Measurements from ENCODE around the gene LRP10. TPM values are rescaled to one million over a fixed set of nuclear protein-coding genes. Genes with fewer than 3 reads are reported as not detected.

Gene LRP10
- total RNA-seq, 1 experiment from 2014 or later: 29.6 TPM

DNA sequence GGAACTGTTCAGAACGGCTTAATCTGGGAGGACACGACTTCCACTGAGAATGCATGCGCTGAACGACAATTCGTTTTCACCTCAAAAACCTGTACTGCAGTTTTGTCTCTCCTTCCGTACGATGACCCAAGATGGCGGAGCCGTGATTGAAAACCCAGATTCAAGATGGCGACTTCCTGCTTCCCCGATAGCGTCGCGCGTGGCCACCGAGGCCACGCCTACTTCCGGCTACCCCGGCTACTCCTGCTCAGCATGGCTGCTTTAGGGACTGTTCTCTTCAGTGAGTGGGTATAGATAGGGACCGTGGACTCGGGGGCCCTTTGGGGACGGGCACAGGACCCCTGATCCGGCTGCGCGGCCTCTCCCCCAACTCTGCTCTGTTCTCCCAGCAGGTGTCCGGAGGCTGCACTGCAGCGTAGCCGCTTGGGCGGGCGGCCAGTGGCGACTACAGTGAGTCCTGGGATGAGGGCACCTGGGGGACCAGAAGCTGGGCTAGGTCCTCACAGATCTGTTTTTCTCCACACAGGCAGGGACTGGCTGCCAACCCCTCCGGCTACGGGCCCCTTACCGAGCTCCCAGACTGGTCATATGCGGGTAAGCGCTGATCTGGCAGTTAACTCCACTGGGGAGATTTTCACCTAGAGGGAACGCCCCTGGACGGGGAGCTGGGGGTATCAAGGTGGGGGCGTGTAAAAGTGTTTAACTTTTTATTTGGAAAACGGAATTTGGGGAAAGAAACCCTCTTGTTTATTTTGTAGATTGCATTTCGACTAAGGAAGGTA lies 41.7 kb upstream of the LRP10 start, which contains the start of gene MRPL52:
MRPL52 (plus strand) TSS at position 227 of the 782 bp plus-strand sequence; CDS start at position 253, 26 bp downstream.
- peak within 1 kb of the TSS; percentile 84 for H3K4me3 ChIP-seq (ENCODE audit: low read depth, low read length)
- intact Hi-C loops (cut with micrococcal nuclease; ENCODE audit: unreplicated experiment): no loop called here
- Mint-ChIP-seq H3K4me3 (ENCODE audit: unreplicated experiment) (peak within 1 kb of the TSS; percentile 92), H3K27ac (ENCODE audit: unreplicated experiment) (peak within 1 kb of the TSS; percentile 98), H3K27me3 (ENCODE audit: insufficient read depth, unreplicated experiment) (no peaks in the 10 kb centered on the region), H3K4me1 (ENCODE audit: low read depth, unreplicated experiment) (peaks cover 16% of the 10 kb centered on the region), H3K9me3 (ENCODE audit: unreplicated experiment) (no peaks in the 10 kb centered on the region), H3K36me3 (ENCODE audit: insufficient read depth, unreplicated experiment) (peaks cover 51% of the 10 kb centered on the region)
- TF ChIP-seq, protein P1, sequence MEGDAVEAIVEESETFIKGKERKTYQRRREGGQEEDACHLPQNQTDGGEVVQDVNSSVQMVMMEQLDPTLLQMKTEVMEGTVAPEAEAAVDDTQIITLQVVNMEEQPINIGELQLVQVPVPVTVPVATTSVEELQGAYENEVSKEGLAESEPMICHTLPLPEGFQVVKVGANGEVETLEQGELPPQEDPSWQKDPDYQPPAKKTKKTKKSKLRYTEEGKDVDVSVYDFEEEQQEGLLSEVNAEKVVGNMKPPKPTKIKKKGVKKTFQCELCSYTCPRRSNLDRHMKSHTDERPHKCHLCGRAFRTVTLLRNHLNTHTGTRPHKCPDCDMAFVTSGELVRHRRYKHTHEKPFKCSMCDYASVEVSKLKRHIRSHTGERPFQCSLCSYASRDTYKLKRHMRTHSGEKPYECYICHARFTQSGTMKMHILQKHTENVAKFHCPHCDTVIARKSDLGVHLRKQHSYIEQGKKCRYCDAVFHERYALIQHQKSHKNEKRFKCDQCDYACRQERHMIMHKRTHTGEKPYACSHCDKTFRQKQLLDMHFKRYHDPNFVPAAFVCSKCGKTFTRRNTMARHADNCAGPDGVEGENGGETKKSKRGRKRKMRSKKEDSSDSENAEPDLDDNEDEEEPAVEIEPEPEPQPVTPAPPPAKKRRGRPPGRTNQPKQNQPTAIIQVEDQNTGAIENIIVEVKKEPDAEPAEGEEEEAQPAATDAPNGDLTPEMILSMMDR (IDR thresholded peaks at IDR 0.05; ENCODE audit: insufficient read depth in 1 of 2, low read depth in 1 of 2, low read length in 1 of 2, severe bottlenecking in 1 of 2, unreplicated experiment in 1 of 2): no peak
- no peaks in the 10 kb centered on the region for H3K9me3 ChIP-seq
- peak; percentile 85 to 89 for DNase-seq
- H3K36me3 ChIP-seq (ENCODE audit: control insufficient read depth, insufficient read depth, low read length): peaks cover 2% of the 10 kb centered on the region; the same call in 1 of the 2 replicates
- H3K27me3 ChIP-seq (replicated peaks; ENCODE audit: control insufficient read depth, insufficient read depth, low read length): no peaks in the 10 kb centered on the region
- CTCF ChIA-PET: interaction anchor here (0.8 to 1.3 kb wide), 4 partner anchors 9 to 25 kb away, joined by 3 to 5 read pairs (median 4); no protein-coding TSS in a partner anchor
- BruUV-seq (replicated peaks): no TSS peak
- peaks cover 7% of the 10 kb centered on the region for H3K4me1 ChIP-seq
- POLR2A ChIA-PET: interaction anchor here (0.6 to 1.5 kb wide), 4 partner anchors 8 to 217 kb away, joined by 3 to 4 read pairs (median 3); partner anchors contain the start of gene SLC7A7

DNA sequence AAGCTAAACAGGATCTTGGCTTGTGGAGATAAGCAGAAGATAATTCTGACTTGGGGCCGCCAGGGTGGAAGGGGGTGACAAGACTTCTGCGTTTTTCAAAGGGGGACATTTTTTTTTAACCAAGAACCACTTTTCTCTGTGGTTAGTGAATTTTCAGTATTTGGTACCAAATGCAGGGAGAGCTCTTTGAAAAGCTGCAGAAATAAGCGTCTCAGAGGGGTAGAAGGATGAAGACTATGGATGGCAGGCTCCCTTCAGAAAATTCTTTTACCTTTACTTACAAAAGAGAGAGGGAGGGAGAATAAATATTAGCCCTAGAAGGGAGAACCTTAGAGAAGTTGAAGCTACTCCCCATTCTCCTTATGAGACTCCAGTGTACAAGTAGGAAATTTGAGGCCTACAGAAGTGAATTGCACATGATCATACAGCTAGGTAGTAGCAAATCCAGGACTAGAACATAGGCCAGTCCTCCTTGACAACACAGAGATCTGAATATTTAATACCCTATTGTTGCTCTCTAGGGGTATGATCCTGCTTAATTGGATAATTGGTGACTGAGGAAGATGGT lies 41.0 kb upstream of the LRP10 start:
- no peaks in the 10 kb centered on the region for H3K27me3 ChIP-seq (replicated peaks; ENCODE audit: control insufficient read depth, insufficient read depth, low read length)
- H3K9me3 Mint-ChIP-seq (ENCODE audit: unreplicated experiment): no peaks in the 10 kb centered on the region
- POLR2A ChIA-PET: interaction anchor here (0.6 to 1.5 kb wide), 4 partner anchors 9 to 217 kb away, joined by 3 to 4 read pairs (median 3); partner anchors contain the start of gene SLC7A7
- H3K4me3 Mint-ChIP-seq (ENCODE audit: unreplicated experiment): peak overlapping the region; percentile 92
- H3K27me3 Mint-ChIP-seq (ENCODE audit: insufficient read depth, unreplicated experiment): no peaks in the 10 kb centered on the region
- CTCF ChIA-PET: interaction anchor here (0.8 to 1.3 kb wide), 3 partner anchors 9 to 24 kb away, joined by 3 to 5 read pairs (median 3); no protein-coding TSS in a partner anchor
- peaks cover 54% of the 10 kb centered on the region for H3K36me3 Mint-ChIP-seq (ENCODE audit: insufficient read depth, unreplicated experiment)
- peaks cover 5% of the 10 kb centered on the region for H3K4me1 ChIP-seq
- TF ChIP-seq, protein P1 (IDR thresholded peaks at IDR 0.05; ENCODE audit: insufficient read depth in 1 of 2, low read depth in 1 of 2, low read length in 1 of 2, severe bottlenecking in 1 of 2, unreplicated experiment in 1 of 2): no peak
- intact Hi-C loops (cut with micrococcal nuclease; ENCODE audit: unreplicated experiment): no loop called here
- peak overlapping the region; percentile 98 for H3K27ac Mint-ChIP-seq (ENCODE audit: unreplicated experiment)
- H3K36me3 ChIP-seq (ENCODE audit: control insufficient read depth, insufficient read depth, low read length): peaks cover 2% of the 10 kb centered on the region; the same call in 1 of the 2 replicates
- no peaks in the 10 kb centered on the region for H3K9me3 ChIP-seq
- BruUV-seq (replicated peaks): TSS peak; percentile 62
- no peak for DNase-seq
- peak overlapping the region; percentile 84 for H3K4me3 ChIP-seq (ENCODE audit: low read depth, low read length)
- peaks cover 18% of the 10 kb centered on the region for H3K4me1 Mint-ChIP-seq (ENCODE audit: low read depth, unreplicated experiment)

DNA sequence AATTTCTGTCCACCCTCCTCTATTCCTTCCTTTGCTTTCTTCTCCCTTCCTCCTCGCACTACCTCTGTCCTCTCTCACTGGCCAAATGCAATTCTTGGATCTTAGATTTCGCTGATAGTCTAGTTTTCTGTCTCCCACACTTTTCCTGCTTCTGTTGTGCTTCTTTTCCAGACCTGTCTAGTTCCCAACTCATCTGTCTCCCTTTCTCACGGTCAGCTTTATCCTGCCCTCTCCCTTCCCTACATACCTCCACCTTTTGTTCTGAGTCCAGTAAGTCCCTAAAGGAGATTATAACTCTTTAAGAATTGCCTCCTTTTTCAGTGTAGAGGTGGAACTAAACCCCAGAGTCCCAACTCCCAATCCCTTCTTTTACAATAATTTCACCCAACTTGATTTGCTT lies 36.0 kb upstream of the LRP10 start:
- CTCF ChIA-PET: interaction anchor here (1.9 to 4.5 kb wide), 2 partner anchors 13 to 15 kb away, joined by 5 to 22 read pairs; no protein-coding TSS in a partner anchor

More for the DNA sequence above, 36.0 kb upstream of the LRP10 start:
- Histone ChIP-seq H3K27me3 (replicated peaks; ENCODE audit: control insufficient read depth, insufficient read depth, low read length) (no peaks in the 10 kb centered on the region), H3K4me3 (ENCODE audit: low read depth, low read length) (no peak overlapping the region), H3K4me1 (peaks cover 16% of the 10 kb centered on the region), H3K9me3 (no peaks in the 10 kb centered on the region), H3K36me3 (ENCODE audit: control insufficient read depth, insufficient read depth, low read length) (peaks cover 2% of the 10 kb centered on the region; the same call in 1 of the 2 replicates)
- DNase-seq: no peak
- Mint-ChIP-seq H3K27ac (ENCODE audit: unreplicated experiment) (peak overlapping the region; percentile 87), H3K4me3 (ENCODE audit: unreplicated experiment) (no peak overlapping the region), H3K4me1 (ENCODE audit: low read depth, unreplicated experiment) (peaks cover 22% of the 10 kb centered on the region), H3K36me3 (ENCODE audit: insufficient read depth, unreplicated experiment) (peaks cover 59% of the 10 kb centered on the region), H3K27me3 (ENCODE audit: insufficient read depth, unreplicated experiment) (no peaks in the 10 kb centered on the region), H3K9me3 (ENCODE audit: unreplicated experiment) (no peaks in the 10 kb centered on the region)
- intact Hi-C loops (cut with micrococcal nuclease; ENCODE audit: unreplicated experiment): no loop called here
- no TSS peak for BruUV-seq (replicated peaks)
- POLR2A ChIA-PET: no interaction called here
- TF ChIP-seq, protein P1 (IDR thresholded peaks at IDR 0.05; ENCODE audit: insufficient read depth in 1 of 2, low read depth in 1 of 2, low read length in 1 of 2, severe bottlenecking in 1 of 2, unreplicated experiment in 1 of 2): no peak
